Fibroblast of lung (primary cell): ENCODE data around the gene CDC34. TPM values are rescaled to one million over a fixed set of nuclear protein-coding genes. Genes with fewer than 3 reads are reported as not detected.

Source experiments
- DNase-seq, 2 donors: peaks; one replicate each; pipeline versions ENCODE4 v3.0.0 to v3.0.0-alpha.2; 2010; ENCODE audit warnings: low read depth in 2 of 2
- H2AFZ ChIP-seq: 2 replicates; pipeline ENCODE4 v1.5.1; 2012; ENCODE audit warnings: low read length, control low read depth, inconsistent platforms
- H3K27ac ChIP-seq: 2 replicates; pipeline ENCODE4 v1.5.1; 2011; ENCODE audit warnings: low read length, control low read depth; ENCODE audit not compliant: insufficient read depth
- H3K27me3 ChIP-seq: 2 replicates; pipeline ENCODE4 v1.5.1; 2011; ENCODE audit warnings: mild to moderate bottlenecking, low read length; ENCODE audit not compliant: control insufficient read depth, insufficient read depth
- H3K36me3 ChIP-seq: 2 replicates; pipeline ENCODE4 v1.5.1; 2011; ENCODE audit warnings: low read length; ENCODE audit not compliant: control insufficient read depth, insufficient read depth
- H3K4me1 ChIP-seq: 2 replicates; pipeline ENCODE4 v1.5.1; 2011; ENCODE audit warnings: low read length; ENCODE audit not compliant: control insufficient read depth, insufficient read depth; ENCODE audit errors: extremely low read depth
- H3K4me2 ChIP-seq: 2 replicates; pipeline ENCODE4 v1.5.1; 2011; ENCODE audit warnings: low read length, control low read depth; ENCODE audit not compliant: insufficient read depth; ENCODE audit errors: extremely low read depth
- H3K4me3 ChIP-seq, 4 experiments: fragments of 200-600 bp in 1 of 4; sonication (generic) in 1 of 4; replicated peaks in 1 of 4; 2 replicates each; pipeline ENCODE4 v1.5.1; 2011 to 2016; ENCODE audit warnings: low read length in 4 of 4, low read depth in 3 of 4, mild to moderate bottlenecking in 3 of 4, control low read depth in 2 of 4, inconsistent platforms in 1 of 4, mixed read lengths in 1 of 4; ENCODE audit not compliant: insufficient read depth in 1 of 4; ENCODE audit errors: control extremely low read depth in 1 of 4
- H3K79me2 ChIP-seq: 2 replicates; pipeline ENCODE4 v1.5.1; 2012; ENCODE audit warnings: mild to moderate bottlenecking, low read length, inconsistent platforms; ENCODE audit not compliant: control insufficient read depth, insufficient read depth
- H3K9ac ChIP-seq: 2 replicates; pipeline ENCODE4 v1.5.1; 2011; ENCODE audit warnings: mild to moderate bottlenecking, low read length, control low read depth; ENCODE audit not compliant: insufficient read depth
- H3K9me3 ChIP-seq: 2 replicates; pipeline ENCODE4 v1.5.1; 2012; ENCODE audit warnings: low read depth, low read length; ENCODE audit not compliant: control insufficient read depth, insufficient read depth
- H4K20me1 ChIP-seq: 2 replicates; pipeline ENCODE4 v1.5.1; 2011; ENCODE audit warnings: low read length; ENCODE audit not compliant: control insufficient read depth, insufficient read depth; ENCODE audit errors: extremely low read depth
- CTCF ChIP-seq, 2 donors: IDR thresholded peaks in 1 of 2; conservative IDR thresholded peaks in 1 of 2; 1 replicate in 1 of 2; 2 replicates in 1 of 2; pipeline ENCODE4 v1.5.1; 2011 to 2012; ENCODE audit warnings: low read length in 2 of 2, control low read depth in 1 of 2, inconsistent platforms in 1 of 2, low read depth in 1 of 2, mild to moderate bottlenecking in 1 of 2
- EZH2 ChIP-seq: IDR thresholded peaks from 2 replicates; pipeline ENCODE4 v1.5.1; 2012; ENCODE audit warnings: low read length, control low read depth, mild to moderate bottlenecking; ENCODE audit errors: missing control alignments
- polyA plus RNA-seq, 2 donors: library from polyadenylated mRNA; depleted of rRNA in 1 of 2; stranded (reverse) in 1 of 2; unstranded in 1 of 2; fragments of >200 nt; gene quantifications; 2 replicates each; pipeline ENCODE4 v1.2.1, GENCODE V29; 2011 to 2012; ENCODE audit warnings: missing spikeins in 1 of 2
- total RNA-seq: library from RNA; depleted of rRNA; stranded (reverse); fragments of >200 nt; gene quantifications from 2 replicates; pipeline ENCODE4 v1.2.1, GENCODE V29; 2014

CDC34 gene
- total and polyA plus RNA-seq, 2 donors (not counting 1 experiment from before 2014, with no cell fraction given) = 23.3 to 72.5 TPM

GRCh38 chr19:497491-497868 lies 34.1 kb upstream of the CDC34 start:
- Histone ChIP-seq H3K27ac (no peak overlapping the region), H4K20me1 (no peaks in the 10 kb centered on the region), H3K9me3 (no peaks in the 10 kb centered on the region), H3K4me1 (no peaks in the 10 kb centered on the region), H3K27me3 (peaks cover 14% of the 10 kb centered on the region), H3K9ac (no peak overlapping the region), H3K36me3 (no peaks in the 10 kb centered on the region), H3K4me2 (peak overlapping the region; percentile 25), H3K79me2 (no peaks in the 10 kb centered on the region), H2AFZ (no peak overlapping the region), H3K4me3 (no peak overlapping the region)
- no peak for DNase-seq
- TF ChIP-seq EZH2 = no peak

GRCh38 chr19:497869-498510 lies 33.6 kb upstream of the CDC34 start:
- H3K27ac ChIP-seq = no peak overlapping the region
- no peaks in the 10 kb centered on the region for H3K4me1 ChIP-seq
- TF ChIP-seq EZH2 (peak; percentile 93), CTCF (conservative IDR thresholded peaks at IDR 0.05 in 1 of 2, IDR thresholded peaks at IDR 0.05 in 1 of 2; ENCODE audit: low read depth in 1 of 2, low read length in 2 of 2) (no peak)
- no peaks in the 10 kb centered on the region for H3K79me2 ChIP-seq
- no peak overlapping the region for H3K4me3 ChIP-seq
- H3K9ac ChIP-seq = no peak overlapping the region
- H3K36me3 ChIP-seq = no peaks in the 10 kb centered on the region
- H4K20me1 ChIP-seq = no peaks in the 10 kb centered on the region
- H3K4me2 ChIP-seq = no peak overlapping the region
- peaks cover 14% of the 10 kb centered on the region for H3K27me3 ChIP-seq
- no peak for DNase-seq
- H2AFZ ChIP-seq = no peak overlapping the region
- H3K9me3 ChIP-seq = no peaks in the 10 kb centered on the region

- H3K9ac ChIP-seq = no peak overlapping the region
- DNase-seq = no peak
- no peaks in the 10 kb centered on the region for H3K79me2 ChIP-seq
- no peak overlapping the region for H2AFZ ChIP-seq
- H3K9me3 ChIP-seq = no peaks in the 10 kb centered on the region
- H3K4me1 ChIP-seq = no peaks in the 10 kb centered on the region
- H3K4me3 ChIP-seq = no peak overlapping the region
- H3K27ac ChIP-seq = no peak overlapping the region
- peaks cover 14% of the 10 kb centered on the region for H3K27me3 ChIP-seq
- H3K4me2 ChIP-seq = no peak overlapping the region
- no peaks in the 10 kb centered on the region for H4K20me1 ChIP-seq
- H3K36me3 ChIP-seq = no peaks in the 10 kb centered on the region
- TF ChIP-seq CTCF (conservative IDR thresholded peaks at IDR 0.05 in 1 of 2, IDR thresholded peaks at IDR 0.05 in 1 of 2; ENCODE audit: low read depth in 1 of 2, low read length in 2 of 2) (no peak), EZH2 (no peak)
Measured at GRCh38 chr19:498511-498891, 33.1 kb upstream of the CDC34 start.
